Measurements from ENCODE around the gene PLAAT2.

- TF ChIP-seq CTCF (IDR thresholded peaks at IDR 0.05; ENCODE audit: low read depth, low read length, missing input control) (no peak), TAF1 (conservative IDR thresholded peaks at IDR 0.05) (no peak), GABPA (IDR thresholded peaks at IDR 0.05 in 1 of 2, conservative IDR thresholded peaks at IDR 0.05 in 1 of 2) (no peak), EGR1 (IDR thresholded peaks at IDR 0.05; ENCODE audit: low read depth in 2 of 2) (no peak), RAD21 (IDR thresholded peaks at IDR 0.05) (no peak), ATF3 (IDR thresholded peaks at IDR 0.05) (no peak)
These were observed 11.3 kb downstream of the PLAAT2 start for GRCh38 chr11:63551889-63552266.
